BE2C (cell line): ENCODE results near the gene CPA5.

Experiments
- DNase-seq: peaks from one replicate; pipeline ENCODE4 v3.0.0-alpha.2; 2020
- H3K27me3 ChIP-seq: fragments of 250-450 bp; sonication (Bioruptor Pico); 2 replicates; pipeline ENCODE4 v1.5.1; 2020; ENCODE audit warnings: mild to moderate bottlenecking
- H3K36me3 ChIP-seq: fragments of 250-450 bp; sonication (Bioruptor Pico); 2 replicates; pipeline ENCODE4 v1.5.1; 2020; ENCODE audit warnings: mild to moderate bottlenecking
- H3K4me1 ChIP-seq: fragments of 250-450 bp; sonication (Bioruptor Pico); 2 replicates; pipeline ENCODE4 v1.5.1; 2020
- H3K4me3 ChIP-seq: 2 replicates; pipeline ENCODE4 v1.5.1; 2011; ENCODE audit warnings: low read depth, low read length
- H3K9me3 ChIP-seq: fragments of 250-450 bp; sonication (Bioruptor Pico); 2 replicates; pipeline ENCODE4 v1.5.1; 2020
- TF ChIP-seq, protein P1 (sequence below): IDR thresholded peaks from 2 replicates; pipeline ENCODE4 v1.5.1; 2012; ENCODE audit warnings: mild to moderate bottlenecking, low read depth, low read length

CPA5 gene

DNA sequence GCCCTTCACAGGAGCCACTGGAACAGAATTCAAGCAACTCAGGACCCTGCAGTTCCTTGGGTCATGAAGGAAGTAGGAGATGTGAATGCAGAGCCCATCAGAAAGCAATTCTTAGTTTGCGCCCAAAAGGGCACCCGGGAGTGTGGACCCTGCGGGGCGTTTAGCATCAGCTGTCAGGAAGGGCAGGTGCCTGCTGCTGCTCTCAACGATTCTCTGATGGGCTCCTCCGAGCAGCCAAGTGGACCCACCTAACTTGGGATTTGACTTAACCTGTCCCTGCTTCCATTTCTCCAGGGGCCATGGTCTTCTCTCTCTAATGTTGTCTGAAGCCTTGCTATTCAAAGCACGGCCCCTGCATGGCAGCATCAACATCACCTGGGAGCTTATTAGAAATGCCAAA, 17.1 kb downstream of the CPA5 start:
- Histone ChIP-seq H3K27me3 (no peaks in the 10 kb centered on the region), H3K9me3 (no peaks in the 10 kb centered on the region), H3K4me1 (peaks cover 18% of the 10 kb centered on the region), H3K4me3 (no peak overlapping the region), H3K36me3 (no peaks in the 10 kb centered on the region)
- no peak for DNase-seq
- TF ChIP-seq, protein P1, sequence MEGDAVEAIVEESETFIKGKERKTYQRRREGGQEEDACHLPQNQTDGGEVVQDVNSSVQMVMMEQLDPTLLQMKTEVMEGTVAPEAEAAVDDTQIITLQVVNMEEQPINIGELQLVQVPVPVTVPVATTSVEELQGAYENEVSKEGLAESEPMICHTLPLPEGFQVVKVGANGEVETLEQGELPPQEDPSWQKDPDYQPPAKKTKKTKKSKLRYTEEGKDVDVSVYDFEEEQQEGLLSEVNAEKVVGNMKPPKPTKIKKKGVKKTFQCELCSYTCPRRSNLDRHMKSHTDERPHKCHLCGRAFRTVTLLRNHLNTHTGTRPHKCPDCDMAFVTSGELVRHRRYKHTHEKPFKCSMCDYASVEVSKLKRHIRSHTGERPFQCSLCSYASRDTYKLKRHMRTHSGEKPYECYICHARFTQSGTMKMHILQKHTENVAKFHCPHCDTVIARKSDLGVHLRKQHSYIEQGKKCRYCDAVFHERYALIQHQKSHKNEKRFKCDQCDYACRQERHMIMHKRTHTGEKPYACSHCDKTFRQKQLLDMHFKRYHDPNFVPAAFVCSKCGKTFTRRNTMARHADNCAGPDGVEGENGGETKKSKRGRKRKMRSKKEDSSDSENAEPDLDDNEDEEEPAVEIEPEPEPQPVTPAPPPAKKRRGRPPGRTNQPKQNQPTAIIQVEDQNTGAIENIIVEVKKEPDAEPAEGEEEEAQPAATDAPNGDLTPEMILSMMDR: no peak

- no peaks in the 10 kb centered on the region for H3K27me3 ChIP-seq
- H3K4me1 ChIP-seq: peaks cover 18% of the 10 kb centered on the region
- no peak overlapping the region for H3K4me3 ChIP-seq
- H3K9me3 ChIP-seq: no peaks in the 10 kb centered on the region
- DNase-seq: no peak
- TF ChIP-seq, protein P1: no peak
- no peaks in the 10 kb centered on the region for H3K36me3 ChIP-seq
Measured at GRCh38 chr7:130362251-130362816, 17.7 kb downstream of the CPA5 start.

DNA sequence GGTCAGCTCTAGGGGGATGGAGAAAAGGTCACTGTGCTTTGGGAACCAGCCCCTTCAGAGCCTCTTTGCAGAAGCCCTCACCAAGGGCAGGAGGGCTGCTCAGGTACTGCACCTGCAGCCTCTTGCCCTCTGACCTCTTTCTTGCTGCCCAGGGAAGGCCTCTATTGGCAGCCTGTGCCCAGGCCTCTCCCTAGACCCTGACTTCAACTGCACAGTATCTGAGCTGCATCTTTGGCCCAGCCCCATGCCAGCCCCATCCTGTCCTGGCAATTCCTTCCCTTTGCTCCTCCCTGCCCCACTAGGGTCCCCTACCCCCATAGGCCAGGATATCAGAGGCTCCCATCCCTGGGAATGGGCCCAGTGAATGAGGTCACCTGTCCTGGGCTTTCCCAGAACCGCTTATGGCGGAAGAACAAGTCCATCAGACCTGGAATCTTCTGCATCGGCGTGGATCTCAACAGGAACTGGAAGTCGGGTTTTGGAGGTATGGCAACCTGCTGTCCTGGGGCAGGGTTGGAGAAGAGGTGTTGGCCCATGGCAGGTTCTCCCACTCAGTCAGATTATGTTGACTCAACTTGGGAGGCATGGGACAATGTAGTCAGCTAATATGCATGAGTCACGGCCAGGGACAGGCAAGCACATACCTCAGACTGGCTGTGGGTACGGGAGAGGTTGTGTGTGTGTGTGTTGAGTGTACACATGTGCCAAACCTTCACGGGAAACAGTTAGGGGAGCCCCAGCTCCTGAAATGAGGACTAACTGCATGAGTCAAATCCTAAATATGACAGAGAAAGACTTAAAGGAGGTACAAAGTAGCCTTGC, 18.6 kb downstream of the CPA5 start:
- H3K4me3 ChIP-seq: no peak overlapping the region
- H3K9me3 ChIP-seq: no peaks in the 10 kb centered on the region
- peaks cover 18% of the 10 kb centered on the region for H3K4me1 ChIP-seq
- no peaks in the 10 kb centered on the region for H3K27me3 ChIP-seq
- DNase-seq: no peak
- TF ChIP-seq, protein P1: no peak
- no peaks in the 10 kb centered on the region for H3K36me3 ChIP-seq

- H3K27me3 ChIP-seq: no peaks in the 10 kb centered on the region
- TF ChIP-seq, protein P1: no peak
- no peak overlapping the region for H3K4me3 ChIP-seq
- peaks cover 24% of the 10 kb centered on the region for H3K4me1 ChIP-seq
- DNase-seq: no peak
- no peaks in the 10 kb centered on the region for H3K9me3 ChIP-seq
- H3K36me3 ChIP-seq: no peaks in the 10 kb centered on the region
Measured at GRCh38 chr7:130364451-130364850, 19.8 kb downstream of the CPA5 start.

- TF ChIP-seq, protein P1: no peak
- H3K36me3 ChIP-seq: no peaks in the 10 kb centered on the region
- no peak overlapping the region for H3K4me3 ChIP-seq
- H3K4me1 ChIP-seq: peaks cover 25% of the 10 kb centered on the region
- no peak for DNase-seq
- no peaks in the 10 kb centered on the region for H3K9me3 ChIP-seq
- no peaks in the 10 kb centered on the region for H3K27me3 ChIP-seq
Measured at GRCh38 chr7:130365088-130365487, 20.5 kb downstream of the CPA5 start.
